COR-L47 (cell line): ENCODE results near the gene PEX5L.

Source experiments
- DNase-seq: peaks from one replicate; lab custom pipeline; 2025; lab: John Stamatoyannopoulos, UW

PEX5L gene

GRCh38 chr3:179771797-179772196 lies 264.9 kb downstream of the PEX5L start:
- no peak for DNase-seq

GRCh38 chr3:179769411-179770247 lies 267.1 kb downstream of the PEX5L start:
- DNase-seq = no peak

GRCh38 chr3:179768080-179768479 lies 268.7 kb downstream of the PEX5L start:
- DNase-seq = peak; percentile 32

- no peak for DNase-seq
Observed at GRCh38 chr3:179766416-179767133, 270.2 kb downstream of the PEX5L start.

GRCh38 chr3:179765396-179765795 lies 271.3 kb downstream of the PEX5L start:
- no peak for DNase-seq

- no peak for DNase-seq
Observed at GRCh38 chr3:179760944-179761343, 275.8 kb downstream of the PEX5L start.

GRCh38 chr3:179750720-179751328 lies 285.9 kb downstream of the PEX5L start:
- peak; percentile 26 for DNase-seq

GRCh38 chr3:179745716-179746115 lies 291.0 kb downstream of the PEX5L start:
- no peak for DNase-seq

- DNase-seq = no peak
Observed at GRCh38 chr3:179745079-179745478, 291.7 kb downstream of the PEX5L start.
